Esophagus (tissue), 2 donors: ENCODE results near the gene ZMYND15. TPM values are rescaled to one million over a fixed set of nuclear protein-coding genes. Genes with fewer than 3 reads are reported as not detected.

Experiments
- H3K27ac ChIP-seq, 2 donors: one replicate each; pipeline ENCODE4 v1.5.1; 2013; ENCODE audit warnings: low read depth in 2 of 2, mild to moderate bottlenecking in 2 of 2, inconsistent platforms in 1 of 2, low read length in 1 of 2, moderate library complexity in 1 of 2
- H3K27me3 ChIP-seq, 2 donors: one replicate each; pipeline ENCODE4 v1.6.1; 2013; ENCODE audit warnings: low read length in 2 of 2, control low read depth in 1 of 2, mild to moderate bottlenecking in 1 of 2; ENCODE audit not compliant: insufficient read depth in 2 of 2, control insufficient read depth in 1 of 2
- H3K36me3 ChIP-seq, 2 donors: one replicate each; pipeline ENCODE4 v1.6.1; 2013; ENCODE audit warnings: low read length in 1 of 2; ENCODE audit not compliant: control insufficient read depth in 2 of 2, insufficient read depth in 2 of 2
- H3K4me1 ChIP-seq, 2 donors: one replicate each; pipeline ENCODE4 v1.6.1; 2013; ENCODE audit warnings: low read length in 1 of 2; ENCODE audit not compliant: control insufficient read depth in 2 of 2, insufficient read depth in 2 of 2
- H3K4me3 ChIP-seq, 2 donors: one replicate each; pipeline ENCODE4 v1.5.1; 2013; ENCODE audit warnings: low read length in 2 of 2, mild to moderate bottlenecking in 2 of 2, low read depth in 1 of 2, moderate library complexity in 1 of 2
- H3K9me3 ChIP-seq, 2 donors: one replicate each; pipeline ENCODE4 v1.6.1; 2013; ENCODE audit warnings: mild to moderate bottlenecking in 2 of 2, low read depth in 1 of 2, low read length in 1 of 2, moderate library complexity in 1 of 2; ENCODE audit not compliant: control insufficient read depth in 2 of 2, insufficient read depth in 1 of 2
- WGBS, 2 donors: extraction: QIAGEN DNeasy Blood & Tissue Kit; methylation state at CpG; one replicate each; pipeline ENCODE4 v1.1.7; 2013; 5-methylcytosine and 5-hydroxymethylcytosine counted together
- polyA plus RNA-seq, 2 donors: library from polyadenylated mRNA; stranded (reverse); fragments of 200-250 nt; gene quantifications; one replicate each; pipeline ENCODE4 v1.2.3, GENCODE V29; 2013
- donor health status: healthy with polysubstance abuse.
- donor health status: Bipolar disorder and iron deficiency.

Gene ZMYND15
- polyA plus RNA-seq, 2 donors = 0.82 to 0.96 TPM

DNA sequence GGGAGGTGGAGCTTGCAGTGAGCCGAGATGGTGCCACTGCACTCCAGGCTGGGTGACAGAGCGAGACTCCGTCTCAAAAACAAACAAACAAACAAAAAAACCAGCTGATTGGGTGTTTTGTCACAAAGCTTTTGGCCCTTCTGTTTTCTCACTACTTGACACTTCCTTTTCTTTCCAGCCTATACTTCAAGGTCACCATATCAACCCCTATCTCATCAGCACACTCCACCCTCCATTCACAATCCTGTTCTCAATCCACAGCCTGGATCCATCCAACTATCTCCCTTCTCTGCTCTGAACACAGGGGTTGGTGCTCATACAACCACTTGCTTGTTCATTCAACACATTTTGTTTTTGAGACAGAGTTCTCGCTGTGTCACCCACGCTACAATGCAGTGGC lies 15.0 kb upstream of the ZMYND15 start:
- no peaks in the 10 kb centered on the region for H3K9me3 ChIP-seq
- H3K27me3 ChIP-seq = no peaks in the 10 kb centered on the region
- WGBS, 2 donors = 81 to 89% methylated on average over 5 of the region's 5 CpGs
- no peak overlapping the region for H3K4me3 ChIP-seq
- H3K4me1 ChIP-seq = peaks cover 3 to 4% of the 10 kb centered on the region in 2 donors
- H3K36me3 ChIP-seq = no peaks in the 10 kb centered on the region
- H3K27ac ChIP-seq = no peak overlapping the region

DNA sequence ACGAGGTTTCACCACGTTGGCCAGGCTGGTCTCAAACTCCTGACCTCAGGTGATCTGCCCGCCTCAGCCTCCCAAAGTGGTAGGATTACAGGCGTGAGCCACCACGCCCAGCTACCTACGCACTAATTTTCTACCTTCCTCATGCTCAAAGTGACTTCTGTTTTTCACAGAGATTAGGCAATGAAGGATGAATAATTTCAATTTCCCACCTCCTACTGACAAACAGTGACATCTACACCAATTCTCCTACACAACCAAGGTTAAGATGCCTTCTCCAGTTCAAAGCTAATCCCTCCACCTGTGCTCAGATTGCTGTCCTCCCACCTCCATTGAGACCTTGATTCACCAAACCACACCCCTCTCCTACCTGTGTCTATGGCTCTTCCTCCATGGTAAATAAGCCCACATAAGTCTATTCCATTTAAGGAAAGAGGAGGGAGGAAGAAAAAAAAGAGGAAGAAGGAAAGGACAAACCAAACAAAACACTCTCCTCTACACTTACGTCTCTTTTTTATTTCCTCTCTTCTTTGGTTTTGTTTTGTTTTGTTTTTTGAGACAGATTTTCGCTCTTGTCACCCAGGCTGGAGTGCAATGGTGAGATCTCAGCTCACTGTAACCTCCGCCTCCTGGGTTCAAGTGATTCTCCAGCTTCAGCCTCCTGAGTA lies 13.9 kb upstream of the ZMYND15 start:
- no peak overlapping the region for H3K4me3 ChIP-seq
- WGBS, 2 donors = 80 to 81% methylated on average over 8 to 9 of the region's 9 CpGs
- H3K9me3 ChIP-seq = no peaks in the 10 kb centered on the region
- H3K27ac ChIP-seq = no peak overlapping the region
- peaks cover 3 to 7% of the 10 kb centered on the region in 2 donors for H3K4me1 ChIP-seq
- H3K27me3 ChIP-seq = no peaks in the 10 kb centered on the region
- H3K36me3 ChIP-seq = no peaks in the 10 kb centered on the region

DNA sequence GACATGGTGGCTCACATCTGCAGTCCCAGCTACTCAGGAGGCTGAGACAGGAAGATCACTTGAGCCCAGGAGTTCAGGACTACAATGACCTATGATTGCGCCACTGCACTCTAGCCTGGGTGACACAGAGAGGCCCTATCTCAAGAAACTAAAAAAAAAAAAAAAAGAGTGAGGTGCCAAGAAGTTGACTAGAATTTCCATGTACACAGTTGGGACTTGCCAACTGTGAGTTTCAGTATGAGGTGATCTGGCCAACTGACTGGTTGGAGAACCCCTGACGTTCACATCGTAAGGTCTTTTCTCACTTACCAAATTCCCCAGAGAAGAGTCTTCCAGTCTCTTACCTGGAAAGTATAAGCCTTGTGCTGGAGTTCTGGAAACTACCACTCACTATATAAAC lies 11.5 kb upstream of the ZMYND15 start:
- H3K9me3 ChIP-seq = no peaks in the 10 kb centered on the region
- no peaks in the 10 kb centered on the region for H3K27me3 ChIP-seq
- peaks cover 0 to 3% of the 10 kb centered on the region in 2 donors for H3K4me1 ChIP-seq
- H3K27ac ChIP-seq = no peak overlapping the region
- H3K36me3 ChIP-seq = peaks cover 0 to 4% of the 10 kb centered on the region in 2 donors
- 27 to 39% methylated on average over 3 of the region's 3 CpGs for WGBS, 2 donors
- no peak overlapping the region for H3K4me3 ChIP-seq

DNA sequence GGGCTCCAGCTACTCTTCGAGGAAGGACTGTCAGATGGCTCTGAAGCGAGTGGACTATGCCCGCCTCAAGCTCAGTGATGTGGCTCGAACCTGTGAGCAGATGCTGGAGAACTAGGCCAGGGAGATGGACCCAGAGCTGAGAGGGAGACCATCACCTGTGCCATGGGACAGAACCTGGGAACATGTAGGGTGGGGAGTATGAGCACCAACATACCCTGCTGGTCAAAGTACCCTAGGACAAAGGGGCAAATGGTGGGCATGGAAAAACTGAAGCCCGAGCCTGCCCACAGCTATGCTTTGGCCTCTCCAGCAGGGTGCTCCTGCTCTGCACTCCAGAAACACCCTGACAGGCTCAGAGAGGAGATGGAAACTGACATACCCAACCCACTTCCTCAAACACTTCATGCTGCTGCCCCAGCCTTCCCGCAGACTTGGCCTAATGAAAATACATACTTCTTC lies 6.5 kb upstream of the ZMYND15 start:
- WGBS, 2 donors = 79 to 81% methylated on average over 6 of the region's 6 CpGs
- Histone ChIP-seq H3K36me3 (peaks cover 0 to 6% of the 10 kb centered on the region in 2 donors), H3K9me3 (no peaks in the 10 kb centered on the region), H3K27ac (no peak overlapping the region), H3K27me3 (no peaks in the 10 kb centered on the region), H3K4me1 (peaks cover 0 to 3% of the 10 kb centered on the region in 2 donors), H3K4me3 (no peak overlapping the region)

DNA sequence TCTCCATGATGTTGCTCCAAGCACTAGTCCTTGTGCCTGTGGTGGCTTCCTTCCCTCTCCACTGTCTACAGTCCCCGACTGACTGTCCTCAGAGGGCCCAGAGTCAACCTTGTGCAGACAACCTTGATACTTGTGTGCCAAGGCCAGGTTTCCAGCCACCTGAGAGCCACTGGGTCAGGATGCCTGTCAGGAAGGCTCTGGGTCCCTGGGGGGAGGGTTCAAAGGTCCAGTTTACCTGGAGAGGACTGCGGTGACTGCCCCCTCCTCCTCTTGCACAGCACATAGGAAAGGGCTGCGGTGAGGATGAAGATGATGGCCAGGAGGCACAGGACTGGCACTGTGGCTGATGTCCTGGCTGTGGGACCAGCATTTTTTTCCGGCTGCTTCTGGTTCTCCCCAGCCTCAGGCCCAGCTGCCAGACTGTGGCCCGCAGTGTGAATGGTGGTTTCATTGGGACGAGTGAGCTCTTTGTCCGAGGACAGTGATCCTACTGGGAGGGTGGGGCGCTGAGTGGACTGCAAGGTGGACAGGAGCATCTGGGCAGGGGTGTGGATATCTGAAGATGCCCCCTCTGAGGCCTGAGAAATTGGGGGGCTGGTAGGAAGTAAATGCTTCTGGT lies 4.7 kb upstream of the ZMYND15 start:
- Histone ChIP-seq H3K27me3 (no peaks in the 10 kb centered on the region), H3K36me3 (peaks cover 0 to 6% of the 10 kb centered on the region in 2 donors), H3K27ac (no peak overlapping the region), H3K4me1 (peaks cover 5 to 6% of the 10 kb centered on the region in 2 donors), H3K4me3 (no peak overlapping the region), H3K9me3 (no peaks in the 10 kb centered on the region)
- WGBS, 2 donors = 87 to 88% methylated on average over 8 of the region's 8 CpGs

DNA sequence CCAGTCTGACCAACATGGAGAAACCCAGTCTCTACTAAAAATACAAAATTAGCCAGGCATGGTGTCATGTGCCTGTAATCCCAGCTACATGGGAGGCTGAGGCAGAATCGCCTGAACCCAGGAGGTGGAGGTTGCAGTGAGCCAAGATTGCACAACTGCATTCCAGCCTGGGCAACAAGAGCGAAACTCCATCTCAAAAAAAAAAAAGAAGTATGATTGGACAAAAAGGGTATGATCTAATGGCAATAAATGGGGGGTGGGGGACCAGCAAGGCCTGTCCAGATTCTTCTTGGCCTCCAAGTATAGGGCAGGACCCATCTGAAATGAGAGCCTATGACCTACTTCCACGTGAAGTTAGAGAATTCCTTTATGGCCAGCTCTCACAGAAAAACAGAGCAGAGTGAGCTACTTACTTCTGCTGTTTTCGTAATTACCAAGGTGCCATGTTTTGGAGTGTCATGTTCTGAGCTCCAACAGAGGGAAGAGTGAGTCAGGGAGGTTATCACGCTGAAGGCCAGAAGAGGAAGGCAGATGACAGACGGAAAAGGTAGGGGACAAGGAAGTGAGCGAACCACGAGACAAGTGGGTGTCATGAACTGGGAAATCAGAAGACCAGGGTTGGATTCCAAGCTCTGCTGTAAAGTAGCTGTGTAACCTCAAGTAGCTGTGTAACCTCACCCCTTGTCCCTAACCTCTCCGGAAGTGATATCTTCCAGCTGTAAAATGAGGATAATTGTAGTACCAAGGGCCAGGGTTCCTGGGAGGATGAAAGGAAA lies 3.6 kb upstream of the ZMYND15 start:
- Histone ChIP-seq H3K4me1 (peaks cover 3 to 5% of the 10 kb centered on the region in 2 donors), H3K4me3 (no peak overlapping the region), H3K27ac (no peak overlapping the region), H3K27me3 (no peaks in the 10 kb centered on the region), H3K9me3 (no peaks in the 10 kb centered on the region), H3K36me3 (peaks cover 0 to 6% of the 10 kb centered on the region in 2 donors)
- WGBS, 2 donors = 73 to 77% methylated on average over 9 of the region's 9 CpGs

DNA sequence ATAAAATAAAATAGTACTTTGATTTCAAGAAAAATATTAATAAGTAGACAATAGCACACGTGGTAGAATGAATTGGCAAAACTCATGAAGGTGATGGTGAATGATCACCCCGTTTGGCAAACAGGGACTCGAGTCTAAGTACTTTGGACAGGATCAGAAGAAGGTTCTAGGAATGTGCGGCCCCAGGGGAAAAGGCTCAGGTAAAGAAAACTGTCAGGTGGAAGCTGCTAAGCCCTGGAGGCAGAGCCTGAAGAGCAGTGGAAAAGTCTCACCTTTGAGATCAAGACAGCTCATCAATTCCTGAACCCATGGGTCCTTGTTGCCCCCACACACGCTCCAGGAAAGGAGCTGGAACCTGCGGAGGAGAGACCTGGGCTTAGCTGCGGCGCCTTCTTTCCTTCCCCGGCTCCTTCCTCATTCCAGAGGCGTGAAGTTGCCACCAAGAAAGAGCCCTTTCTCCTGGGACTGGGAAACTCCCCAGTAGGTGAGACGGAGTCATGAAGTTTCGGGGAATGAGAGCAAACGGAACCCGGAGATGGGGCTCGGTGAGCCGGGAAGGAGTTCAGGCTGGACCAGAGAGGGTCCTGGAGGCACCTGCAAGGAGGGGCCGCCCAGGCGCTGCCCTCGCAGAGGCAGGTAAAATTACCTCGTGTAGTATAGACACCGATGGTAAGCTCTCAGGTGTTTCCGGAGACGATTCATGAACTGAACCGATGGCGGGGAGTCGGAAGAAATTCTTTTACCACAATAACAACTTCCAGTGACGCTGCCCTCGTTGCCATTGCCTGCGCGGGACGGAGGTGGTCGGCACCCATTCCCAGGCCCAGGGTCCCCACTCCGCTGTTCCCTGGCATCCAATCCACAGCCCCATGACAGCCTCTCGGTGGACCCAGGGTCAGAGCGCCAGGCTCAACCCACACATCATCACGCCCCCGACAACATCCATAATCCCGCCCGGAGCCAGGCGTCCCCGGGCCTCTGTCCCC lies 1.2 kb upstream of the ZMYND15 start:
- H3K27me3 ChIP-seq = no peaks in the 10 kb centered on the region
- H3K36me3 ChIP-seq = no peaks in the 10 kb centered on the region
- H3K9me3 ChIP-seq = no peaks in the 10 kb centered on the region
- H3K4me1 ChIP-seq = peaks cover 3 to 5% of the 10 kb centered on the region in 2 donors
- WGBS, 2 donors = 15 to 18% methylated on average over 41 of the region's 41 CpGs
- peak overlapping the region; percentile 73 to 81 for H3K4me3 ChIP-seq
- H3K27ac ChIP-seq = peak overlapping the region; percentile 58 to 62

DNA sequence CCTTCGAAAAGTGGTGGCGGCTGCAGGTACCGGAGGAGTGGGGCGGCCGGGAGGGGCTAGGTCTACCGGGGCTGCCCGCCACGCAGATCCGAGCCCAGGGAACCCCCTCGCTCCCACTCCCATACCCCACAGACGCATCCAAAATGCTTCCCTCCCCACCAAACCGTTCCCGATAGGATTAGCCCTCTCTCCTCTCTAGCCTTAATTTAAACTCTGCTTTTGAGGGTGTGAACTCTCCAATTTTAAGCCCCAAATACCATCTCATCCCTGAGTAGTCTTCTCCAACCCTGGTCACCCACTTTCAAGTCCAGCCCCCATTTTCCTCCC lies 355 bp downstream of the ZMYND15 start:
- no peaks in the 10 kb centered on the region for H3K27me3 ChIP-seq
- H3K36me3 ChIP-seq = no peaks in the 10 kb centered on the region
- WGBS, 2 donors = 8 to 10% methylated on average over 13 of the region's 13 CpGs
- peaks cover 5 to 6% of the 10 kb centered on the region in 2 donors for H3K4me1 ChIP-seq
- peak overlapping the region; percentile 73 to 81 for H3K4me3 ChIP-seq
- H3K9me3 ChIP-seq = no peaks in the 10 kb centered on the region
- peak overlapping the region in 1 of 2 donors; percentile 62 for H3K27ac ChIP-seq

DNA sequence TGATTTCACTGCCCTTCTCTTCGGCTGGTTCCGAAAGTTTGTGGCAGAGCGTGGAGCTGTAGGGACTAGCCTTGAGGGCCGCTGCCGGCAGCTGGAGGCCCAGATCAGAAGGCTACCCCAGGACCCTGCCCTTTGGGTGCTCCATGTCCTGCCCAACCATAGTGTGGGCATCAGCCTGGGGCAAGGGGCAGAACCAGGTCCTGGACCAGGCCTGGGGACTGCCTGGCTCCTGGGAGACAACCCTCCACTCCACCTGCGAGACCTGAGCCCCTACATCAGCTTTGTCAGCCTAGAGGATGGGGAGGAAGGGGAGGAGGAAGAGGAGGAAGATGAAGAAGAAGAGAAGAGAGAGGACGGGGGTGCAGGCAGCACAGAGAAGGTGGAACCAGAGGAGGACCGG lies 951 bp downstream of the ZMYND15 start:
- no peak overlapping the region for H3K4me3 ChIP-seq
- WGBS, 2 donors = 95 to 97% methylated on average over 8 of the region's 8 CpGs
- no peaks in the 10 kb centered on the region for H3K9me3 ChIP-seq
- peaks cover 5 to 10% of the 10 kb centered on the region in 2 donors for H3K4me1 ChIP-seq
- H3K36me3 ChIP-seq = no peaks in the 10 kb centered on the region
- no peaks in the 10 kb centered on the region for H3K27me3 ChIP-seq
- no peak overlapping the region for H3K27ac ChIP-seq
